BE2C (cell line): ENCODE measurements around the gene PERCC1.
A peak's percentile ranks its signal among the peaks of the same experiment; 100 is the strongest.
"Not testable (repeated sequence)": the region's sequence is repeated elsewhere in the genome, so short reads cannot be mapped to it uniquely, and the experiment has no call there.

Source experiments
- DNase-seq: peaks from one replicate; pipeline ENCODE4 v3.0.0-alpha.2; 2020
- H3K27me3 ChIP-seq: fragments of 250-450 bp; sonication (Bioruptor Pico); 2 replicates; pipeline ENCODE4 v1.5.1; 2020; ENCODE audit warnings: mild to moderate bottlenecking
- H3K36me3 ChIP-seq: fragments of 250-450 bp; sonication (Bioruptor Pico); 2 replicates; pipeline ENCODE4 v1.5.1; 2020; ENCODE audit warnings: mild to moderate bottlenecking
- H3K4me1 ChIP-seq: fragments of 250-450 bp; sonication (Bioruptor Pico); 2 replicates; pipeline ENCODE4 v1.5.1; 2020
- H3K4me3 ChIP-seq: 2 replicates; pipeline ENCODE4 v1.5.1; 2011; ENCODE audit warnings: low read depth, low read length
- H3K9me3 ChIP-seq: fragments of 250-450 bp; sonication (Bioruptor Pico); 2 replicates; pipeline ENCODE4 v1.5.1; 2020
- TF ChIP-seq, protein P1 (sequence below): IDR thresholded peaks from 2 replicates; pipeline ENCODE4 v1.5.1; 2012; ENCODE audit warnings: mild to moderate bottlenecking, low read depth, low read length

The PERCC1 gene

DNA sequence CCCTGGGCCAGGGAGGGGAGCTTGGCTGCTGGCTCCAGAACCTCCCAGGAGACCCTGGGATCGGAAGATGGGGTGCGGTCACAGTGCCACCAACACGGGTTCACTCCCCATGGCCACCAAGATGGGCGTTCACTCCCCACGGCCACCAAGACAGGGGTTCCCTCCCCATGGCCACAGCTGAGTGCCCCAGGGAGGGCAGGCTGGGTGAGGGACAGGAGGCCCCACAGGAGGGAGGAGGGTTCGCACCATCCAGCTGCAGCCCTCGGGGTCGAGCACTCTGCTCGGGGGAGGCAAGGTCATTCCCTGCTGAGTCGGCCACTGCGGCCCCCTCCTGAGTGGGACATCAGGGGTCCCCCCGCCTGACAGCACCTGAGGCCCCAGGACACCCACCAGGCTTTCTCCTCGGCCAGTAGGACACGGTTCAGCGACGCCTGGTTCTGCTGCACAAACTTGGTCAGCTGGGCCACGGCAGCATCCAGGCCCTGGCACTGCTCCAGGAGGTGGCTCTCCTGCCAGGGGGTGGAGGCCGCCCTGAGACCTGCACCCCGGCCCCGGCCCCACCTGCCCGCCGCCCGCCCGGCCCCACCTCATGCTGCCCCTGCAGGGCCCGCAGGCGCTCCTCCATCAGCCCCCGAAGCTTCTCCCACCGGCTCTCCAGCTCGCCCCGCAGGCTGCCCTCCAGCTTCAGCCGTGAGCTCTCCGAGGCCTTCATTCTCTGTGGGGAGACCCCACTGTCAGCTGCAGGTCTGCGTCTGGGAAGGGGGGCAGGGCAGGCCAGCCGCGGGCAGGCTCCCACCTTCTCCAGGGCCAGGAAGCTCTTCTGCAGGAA lies 7.6 kb downstream of the PERCC1 start:
- Histone ChIP-seq H3K9me3 (no peaks in the 10 kb centered on the region), H3K4me1 (peaks cover 6% of the 10 kb centered on the region; the same call in 1 of the 2 replicates), H3K4me3 (no peak overlapping the region), H3K36me3 (no peaks in the 10 kb centered on the region), H3K27me3 (no peaks in the 10 kb centered on the region)
- TF ChIP-seq, protein P1, sequence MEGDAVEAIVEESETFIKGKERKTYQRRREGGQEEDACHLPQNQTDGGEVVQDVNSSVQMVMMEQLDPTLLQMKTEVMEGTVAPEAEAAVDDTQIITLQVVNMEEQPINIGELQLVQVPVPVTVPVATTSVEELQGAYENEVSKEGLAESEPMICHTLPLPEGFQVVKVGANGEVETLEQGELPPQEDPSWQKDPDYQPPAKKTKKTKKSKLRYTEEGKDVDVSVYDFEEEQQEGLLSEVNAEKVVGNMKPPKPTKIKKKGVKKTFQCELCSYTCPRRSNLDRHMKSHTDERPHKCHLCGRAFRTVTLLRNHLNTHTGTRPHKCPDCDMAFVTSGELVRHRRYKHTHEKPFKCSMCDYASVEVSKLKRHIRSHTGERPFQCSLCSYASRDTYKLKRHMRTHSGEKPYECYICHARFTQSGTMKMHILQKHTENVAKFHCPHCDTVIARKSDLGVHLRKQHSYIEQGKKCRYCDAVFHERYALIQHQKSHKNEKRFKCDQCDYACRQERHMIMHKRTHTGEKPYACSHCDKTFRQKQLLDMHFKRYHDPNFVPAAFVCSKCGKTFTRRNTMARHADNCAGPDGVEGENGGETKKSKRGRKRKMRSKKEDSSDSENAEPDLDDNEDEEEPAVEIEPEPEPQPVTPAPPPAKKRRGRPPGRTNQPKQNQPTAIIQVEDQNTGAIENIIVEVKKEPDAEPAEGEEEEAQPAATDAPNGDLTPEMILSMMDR = no peak
- peak; percentile 56 for DNase-seq

DNA sequence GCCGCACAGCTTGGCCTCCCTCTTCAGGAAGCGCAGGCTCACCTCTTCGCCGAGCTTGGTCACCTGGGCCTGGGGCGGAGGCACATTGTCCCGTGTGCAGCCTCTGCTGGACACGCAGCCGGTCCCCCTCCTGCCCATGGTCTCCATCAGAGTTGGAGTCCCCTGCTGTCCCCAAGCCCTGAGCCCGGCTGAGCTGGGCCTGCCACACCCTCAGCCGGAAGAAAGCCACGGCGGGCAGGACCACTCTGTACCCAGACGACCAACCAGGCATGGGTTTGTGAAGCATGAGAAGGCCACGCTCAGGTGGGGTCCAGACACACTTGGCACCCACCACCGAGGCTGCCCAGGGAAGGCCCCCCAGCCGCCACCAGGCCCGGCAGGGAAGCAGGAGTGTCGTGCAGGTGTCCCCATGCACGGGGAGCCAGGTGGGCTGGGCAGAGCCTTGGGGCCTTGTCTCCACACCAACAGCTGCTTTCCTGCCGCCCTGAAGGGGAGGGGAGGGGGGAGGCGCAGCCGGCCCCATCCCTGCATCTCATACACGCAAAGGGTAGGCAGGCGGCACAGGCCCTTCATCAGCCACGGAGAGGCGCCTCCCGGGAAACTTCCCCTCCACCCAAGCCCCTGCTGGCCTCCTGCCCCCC lies 8.3 kb downstream of the PERCC1 start:
- H3K9me3 ChIP-seq = no peaks in the 10 kb centered on the region
- no peak overlapping the region for H3K4me3 ChIP-seq
- TF ChIP-seq, protein P1 = no peak
- DNase-seq = peak; percentile 9
- peaks cover 6% of the 10 kb centered on the region; the same call in 1 of the 2 replicates for H3K4me1 ChIP-seq
- no peaks in the 10 kb centered on the region for H3K36me3 ChIP-seq
- H3K27me3 ChIP-seq = no peaks in the 10 kb centered on the region

DNA sequence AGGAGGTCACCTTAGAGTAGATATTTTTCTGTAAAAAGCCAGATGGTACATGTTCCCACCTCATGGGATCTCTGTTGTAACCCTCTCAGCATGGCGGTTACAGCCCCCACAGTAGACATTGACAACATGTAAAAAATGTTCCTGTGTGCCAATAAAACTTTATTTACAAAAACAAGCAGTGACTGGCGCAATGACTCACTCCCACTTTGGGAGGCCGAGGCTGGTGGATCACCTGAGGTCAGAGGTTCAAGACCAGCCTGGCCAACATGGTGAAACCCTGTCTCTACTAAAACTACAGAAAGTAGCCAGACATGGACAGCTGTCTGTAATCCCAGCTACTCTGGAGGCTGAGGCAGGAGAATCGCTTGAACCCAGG lies 8.8 kb downstream of the PERCC1 start:
- not testable (repeated sequence) for H3K4me3 ChIP-seq, H3K4me1 ChIP-seq, H3K36me3 ChIP-seq

DNA sequence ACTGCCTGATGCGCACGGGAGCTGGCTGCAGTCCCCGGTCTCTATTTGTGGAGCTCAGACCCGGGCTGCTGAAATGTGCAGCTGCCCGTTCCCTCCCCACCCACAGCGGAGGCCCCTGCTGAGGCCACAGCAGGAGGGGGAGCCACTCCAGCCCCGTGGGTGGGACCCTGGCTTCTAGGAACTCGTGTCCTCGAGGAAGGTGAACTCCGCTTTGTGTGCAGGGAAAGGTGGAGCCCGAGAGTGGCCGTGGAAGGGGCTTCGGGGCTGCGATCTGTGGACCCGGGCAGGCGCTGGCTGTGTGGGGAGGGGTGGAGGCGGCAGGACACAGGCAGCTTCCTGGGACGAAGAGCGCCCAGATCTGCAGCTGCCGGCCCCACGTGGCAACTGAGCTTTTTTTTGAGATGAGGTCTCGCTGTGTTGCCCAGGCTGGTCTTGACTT lies 10.5 kb downstream of the PERCC1 start:
- TF ChIP-seq, protein P1 = no peak
- Histone ChIP-seq H3K4me1 (peaks cover 6% of the 10 kb centered on the region; the same call in 1 of the 2 replicates), H3K36me3 (peaks cover 4% of the 10 kb centered on the region; the same call in 1 of the 2 replicates), H3K4me3 (no peak overlapping the region), H3K27me3 (no peaks in the 10 kb centered on the region), H3K9me3 (no peaks in the 10 kb centered on the region)
- DNase-seq = no peak

More for the DNA sequence above, 8.8 kb downstream of the PERCC1 start:
- H3K27me3 ChIP-seq, DNase-seq, H3K9me3 ChIP-seq: not testable (repeated sequence)

DNA sequence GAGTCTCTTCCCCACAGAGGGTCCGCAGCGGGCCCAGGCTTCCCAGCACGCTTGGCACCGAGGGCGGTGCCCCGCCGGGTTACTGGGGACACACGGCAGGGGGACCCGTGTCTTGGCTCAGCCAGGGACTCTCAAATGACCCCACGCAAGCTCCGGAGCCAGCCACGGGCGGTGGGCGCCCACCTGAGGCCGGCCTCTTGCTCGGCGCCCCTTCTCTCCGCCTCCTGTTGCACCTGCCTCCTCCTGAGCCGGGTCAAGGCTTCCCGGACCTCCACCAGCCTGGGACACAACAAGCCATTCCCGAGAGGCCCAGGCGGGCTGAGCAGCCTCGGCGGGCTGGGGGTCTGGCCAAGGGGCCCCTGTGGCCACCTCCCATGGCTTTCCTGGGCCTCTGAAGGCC lies 11.8 kb downstream of the PERCC1 start:
- Histone ChIP-seq H3K36me3 (peaks cover 11% of the 10 kb centered on the region; the same call in 1 of the 2 replicates), H3K4me3 (no peak overlapping the region), H3K27me3 (no peaks in the 10 kb centered on the region), H3K4me1 (peaks cover 6% of the 10 kb centered on the region; the same call in 1 of the 2 replicates), H3K9me3 (no peaks in the 10 kb centered on the region)
- TF ChIP-seq, protein P1 = no peak
- no peak for DNase-seq

DNA sequence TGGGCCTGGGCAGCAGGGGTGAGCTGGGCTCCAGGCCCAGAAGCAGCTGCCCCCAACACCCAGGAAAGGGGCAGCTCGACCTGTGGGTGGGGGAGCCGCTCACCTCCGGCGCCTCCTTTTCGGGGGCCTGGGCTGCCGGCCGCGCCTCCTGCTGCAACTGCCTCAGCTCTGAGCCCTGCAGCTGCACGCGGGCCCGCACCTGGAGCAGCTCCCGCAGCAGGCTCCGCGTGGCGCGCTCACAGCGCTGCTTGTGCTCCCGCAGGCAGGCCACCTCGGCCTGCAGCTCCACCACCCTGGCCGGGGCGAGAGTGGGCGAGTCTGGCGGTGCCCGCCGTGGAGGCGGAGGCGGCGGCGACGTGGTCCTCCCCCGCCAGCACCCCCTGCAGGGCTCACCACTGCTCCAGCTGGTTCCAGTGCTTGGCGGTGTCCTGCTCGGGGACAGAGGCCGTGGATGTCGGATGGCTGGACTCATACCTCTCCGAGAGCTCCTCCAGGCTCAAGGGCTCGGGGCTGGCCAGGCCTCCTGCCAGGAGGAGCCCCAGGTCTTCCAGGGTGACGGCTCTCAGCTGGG lies 12.6 kb downstream of the PERCC1 start:
- Histone ChIP-seq H3K4me3 (no peak overlapping the region), H3K4me1 (no peaks in the 10 kb centered on the region), H3K27me3 (no peaks in the 10 kb centered on the region), H3K9me3 (no peaks in the 10 kb centered on the region), H3K36me3 (peaks cover 17% of the 10 kb centered on the region; the same call in 1 of the 2 replicates)
- DNase-seq = no peak
- TF ChIP-seq, protein P1 = no peak
